ENCODE measurements around the gene UNC50. TPM values are rescaled to one million over a fixed set of nuclear protein-coding genes. Genes with fewer than 3 reads are reported as not detected.
A peak's percentile ranks its signal among the peaks of the same experiment; 100 is the strongest.

UNC50 gene
- total RNA-seq, 1 experiment from 2014 or later: 36.4 TPM

DNA sequence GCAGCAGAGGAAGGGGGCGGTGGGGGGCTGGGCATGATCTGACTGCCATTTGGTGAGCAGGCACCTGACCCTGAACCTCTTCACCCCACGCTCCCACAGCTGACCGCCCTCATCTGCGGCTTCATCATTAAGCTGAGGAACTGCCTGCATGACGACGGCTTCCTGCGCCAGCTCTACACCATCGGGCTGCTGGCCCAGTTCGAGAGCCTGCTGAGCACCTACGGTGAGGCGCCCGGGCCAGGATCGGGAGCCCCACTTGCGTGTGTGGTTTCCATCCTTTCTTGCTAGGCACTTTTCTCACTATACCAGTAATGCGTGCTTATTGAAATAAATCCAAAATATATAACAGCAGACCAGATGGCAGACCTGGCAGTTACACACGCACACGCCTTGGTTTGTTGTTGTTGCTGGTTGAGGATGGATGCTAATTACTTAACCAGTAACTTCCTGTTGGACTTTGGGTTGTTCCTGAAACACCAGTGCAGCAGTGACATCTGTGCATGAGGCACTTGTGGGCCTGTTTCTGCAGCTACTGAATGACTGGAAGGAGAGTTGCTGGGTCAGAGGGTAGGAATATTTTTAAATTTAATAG, 43.8 kb upstream of the UNC50 start:
- no peaks in the 10 kb centered on the region for H3K79me2 ChIP-seq (ENCODE audit: low read length)
- no peak overlapping the region for H3K27ac ChIP-seq (ENCODE audit: low read length)
- peaks cover 4% of the 10 kb centered on the region; the same call in 1 of the 2 replicates for H4K20me1 ChIP-seq (ENCODE audit: insufficient read depth, low read depth, low read length)
- no peaks in the 10 kb centered on the region for H3K9me2 ChIP-seq (replicated peaks; ENCODE audit: insufficient read depth, low read length)
- no peaks in the 10 kb centered on the region for H3K9me3 ChIP-seq (ENCODE audit: low read length)
- no peak overlapping the region for H2AFZ ChIP-seq (ENCODE audit: low read length)
- H3K4me2 ChIP-seq (ENCODE audit: low read depth, low read length, poor library complexity, severe bottlenecking): no peak overlapping the region
- no peaks in the 10 kb centered on the region for H3K36me3 ChIP-seq (ENCODE audit: insufficient read depth, low read length)
- no peak overlapping the region for H3K4me3 ChIP-seq (ENCODE audit: low read length)
- no peak for DNase-seq
- no peaks in the 10 kb centered on the region for H3K4me1 ChIP-seq (ENCODE audit: low read length)
- H3K27me3 ChIP-seq (ENCODE audit: low read length): no peaks in the 10 kb centered on the region
- H3K9ac ChIP-seq (ENCODE audit: low read length): no peak overlapping the region

DNA sequence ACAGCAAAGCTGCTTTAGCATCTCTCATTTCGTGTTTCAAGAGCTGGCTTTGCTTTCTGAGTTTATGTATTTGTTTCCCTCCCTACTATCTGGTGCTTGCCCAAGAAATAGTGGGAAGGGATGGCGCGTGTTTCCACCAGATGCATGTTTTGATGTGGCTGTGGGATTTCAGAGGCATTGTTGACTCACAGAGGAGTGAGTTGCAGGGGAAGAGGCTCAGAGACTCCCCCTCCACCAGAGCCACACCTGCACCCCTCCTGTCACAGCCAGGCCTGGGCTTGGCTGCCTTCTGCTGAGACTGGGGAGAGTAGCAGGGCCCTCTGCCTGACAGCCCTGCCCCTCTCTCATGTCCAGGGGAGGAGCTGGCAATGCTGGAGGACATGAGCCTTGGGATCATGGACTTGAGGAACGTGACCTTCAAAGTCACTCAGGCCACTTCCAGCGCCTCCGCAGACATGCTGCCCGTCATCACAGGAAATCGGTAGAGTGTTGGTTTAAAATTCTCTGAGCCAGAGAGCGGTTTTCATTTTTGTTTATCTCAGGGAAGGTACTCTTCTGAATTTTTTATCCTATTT, 43.0 kb upstream of the UNC50 start:
- H3K4me3 ChIP-seq (ENCODE audit: low read length): no peak overlapping the region
- H3K79me2 ChIP-seq (ENCODE audit: low read length): no peaks in the 10 kb centered on the region
- no peak overlapping the region for H2AFZ ChIP-seq (ENCODE audit: low read length)
- no peak overlapping the region for H3K27ac ChIP-seq (ENCODE audit: low read length)
- no peak for DNase-seq
- no peak overlapping the region for H3K9ac ChIP-seq (ENCODE audit: low read length)
- H3K27me3 ChIP-seq (ENCODE audit: low read length): no peaks in the 10 kb centered on the region
- H4K20me1 ChIP-seq (ENCODE audit: insufficient read depth, low read depth, low read length): peaks cover 4% of the 10 kb centered on the region; the same call in 1 of the 2 replicates
- no peaks in the 10 kb centered on the region for H3K36me3 ChIP-seq (ENCODE audit: insufficient read depth, low read length)
- H3K4me2 ChIP-seq (ENCODE audit: low read depth, low read length, poor library complexity, severe bottlenecking): no peak overlapping the region
- no peaks in the 10 kb centered on the region for H3K9me2 ChIP-seq (replicated peaks; ENCODE audit: insufficient read depth, low read length)
- H3K9me3 ChIP-seq (ENCODE audit: low read length): no peaks in the 10 kb centered on the region
- H3K4me1 ChIP-seq (ENCODE audit: low read length): no peaks in the 10 kb centered on the region

DNA sequence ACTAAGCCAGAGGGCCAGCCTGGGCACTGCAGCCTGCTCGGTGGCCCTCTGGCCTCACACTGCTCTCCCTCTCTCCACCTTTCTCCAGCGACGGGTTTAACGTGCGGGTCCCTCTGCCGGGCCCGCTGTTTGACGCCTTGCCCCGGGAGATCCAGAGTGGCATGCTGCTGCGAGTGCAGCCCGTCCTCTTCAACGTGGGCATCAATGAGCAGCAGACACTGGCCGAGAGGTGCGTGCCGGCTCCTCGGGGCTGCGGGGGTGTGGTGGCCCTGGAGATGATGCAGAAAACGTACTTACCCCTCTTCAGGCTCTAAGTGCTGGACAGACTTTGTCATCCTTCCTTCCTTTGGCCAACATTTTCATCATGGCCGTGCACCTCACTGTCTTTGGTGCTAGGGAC, 42.4 kb upstream of the UNC50 start:
- Histone ChIP-seq H3K9me3 (ENCODE audit: low read length) (no peaks in the 10 kb centered on the region), H3K4me2 (ENCODE audit: low read depth, low read length, poor library complexity, severe bottlenecking) (no peak overlapping the region), H3K4me1 (ENCODE audit: low read length) (no peaks in the 10 kb centered on the region), H3K4me3 (ENCODE audit: low read length) (no peak overlapping the region), H4K20me1 (ENCODE audit: insufficient read depth, low read depth, low read length) (peaks cover 4% of the 10 kb centered on the region; the same call in 1 of the 2 replicates), H3K36me3 (ENCODE audit: insufficient read depth, low read length) (no peaks in the 10 kb centered on the region), H3K79me2 (ENCODE audit: low read length) (no peaks in the 10 kb centered on the region), H3K27ac (ENCODE audit: low read length) (no peak overlapping the region), H3K9ac (ENCODE audit: low read length) (no peak overlapping the region), H3K27me3 (ENCODE audit: low read length) (no peaks in the 10 kb centered on the region), H2AFZ (ENCODE audit: low read length) (no peak overlapping the region), H3K9me2 (replicated peaks; ENCODE audit: insufficient read depth, low read length) (no peaks in the 10 kb centered on the region)
- DNase-seq: no peak

DNA sequence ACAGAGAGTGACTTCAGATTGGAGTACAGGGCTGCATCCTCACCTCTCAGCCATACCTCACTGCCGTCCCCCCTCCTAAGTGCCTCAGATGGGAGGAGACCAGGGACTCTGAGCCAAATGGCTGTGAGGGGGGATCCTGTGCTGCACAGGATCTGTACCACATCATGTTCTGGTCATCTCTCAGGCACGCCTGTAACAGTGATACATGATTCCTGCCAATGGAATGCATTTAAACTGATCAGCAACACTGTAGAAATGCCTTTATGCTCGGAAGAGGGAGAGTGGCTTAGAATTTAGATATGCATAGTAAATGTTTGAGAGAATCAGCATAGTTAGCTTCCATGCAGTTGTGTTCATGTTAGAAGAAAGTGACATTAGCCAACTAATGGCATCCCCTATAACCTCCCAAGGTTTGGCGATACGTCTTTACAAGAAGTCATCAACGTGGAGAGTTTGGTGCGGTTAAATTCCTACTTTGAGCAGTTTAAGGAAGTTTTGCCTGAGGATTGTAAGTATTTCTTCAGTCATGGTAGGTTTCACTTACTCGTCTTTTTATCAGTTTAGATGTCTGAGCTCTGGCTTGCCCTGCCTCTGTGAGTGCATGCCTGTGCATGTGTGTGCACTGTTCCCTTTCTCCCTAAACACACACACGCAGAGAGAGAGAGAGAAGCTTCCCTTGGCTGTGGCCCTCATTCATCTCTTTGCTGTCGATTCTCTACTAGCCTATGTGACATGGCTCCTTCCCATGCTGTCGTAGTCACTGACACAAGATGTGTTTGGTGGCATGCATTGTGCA, 40.0 kb upstream of the UNC50 start:
- H2AFZ ChIP-seq (ENCODE audit: low read length): no peak overlapping the region
- no peak overlapping the region for H3K4me2 ChIP-seq (ENCODE audit: low read depth, low read length, poor library complexity, severe bottlenecking)
- H3K79me2 ChIP-seq (ENCODE audit: low read length): no peaks in the 10 kb centered on the region
- peaks cover 4% of the 10 kb centered on the region; the same call in 1 of the 2 replicates for H4K20me1 ChIP-seq (ENCODE audit: insufficient read depth, low read depth, low read length)
- no peak overlapping the region for H3K9ac ChIP-seq (ENCODE audit: low read length)
- H3K27ac ChIP-seq (ENCODE audit: low read length): no peak overlapping the region
- H3K27me3 ChIP-seq (ENCODE audit: low read length): no peaks in the 10 kb centered on the region
- no peaks in the 10 kb centered on the region for H3K9me2 ChIP-seq (replicated peaks; ENCODE audit: insufficient read depth, low read length)
- H3K36me3 ChIP-seq (ENCODE audit: insufficient read depth, low read length): no peaks in the 10 kb centered on the region
- H3K4me3 ChIP-seq (ENCODE audit: low read length): no peak overlapping the region
- no peaks in the 10 kb centered on the region for H3K9me3 ChIP-seq (ENCODE audit: low read length)
- no peaks in the 10 kb centered on the region for H3K4me1 ChIP-seq (ENCODE audit: low read length)
- DNase-seq: no peak

DNA sequence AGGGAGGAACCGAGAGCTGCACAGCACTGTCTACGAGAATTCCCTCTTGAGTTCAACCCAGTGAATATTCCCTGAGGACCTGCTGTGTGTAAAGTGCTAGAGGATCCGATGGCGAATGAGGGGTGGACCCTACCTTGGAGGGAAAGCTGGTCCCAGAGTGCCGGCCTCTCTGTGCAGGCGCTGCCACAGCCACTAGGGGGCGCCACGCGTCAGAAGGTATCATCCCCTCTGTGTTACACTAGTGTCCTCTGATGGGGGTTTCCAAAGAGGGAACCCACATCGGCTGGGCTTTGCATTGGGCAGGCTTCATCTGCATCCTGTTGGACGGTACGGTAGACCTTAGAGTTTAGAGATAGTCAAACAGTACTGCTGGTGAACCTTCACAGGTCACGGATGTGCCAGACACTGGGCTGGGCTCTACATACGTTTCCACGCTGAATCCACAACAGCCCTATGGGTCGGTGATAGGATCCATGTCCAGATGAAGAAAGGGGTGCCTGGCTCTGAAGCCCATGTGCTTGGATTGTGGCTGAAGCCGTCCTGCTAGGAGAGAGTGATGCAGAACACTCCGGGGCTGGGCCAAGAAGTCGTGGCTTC, 39.1 kb upstream of the UNC50 start:
- Histone ChIP-seq H3K36me3 (ENCODE audit: insufficient read depth, low read length) (no peaks in the 10 kb centered on the region), H3K4me1 (ENCODE audit: low read length) (no peaks in the 10 kb centered on the region), H3K79me2 (ENCODE audit: low read length) (no peaks in the 10 kb centered on the region), H3K27me3 (ENCODE audit: low read length) (no peaks in the 10 kb centered on the region), H3K9me2 (replicated peaks; ENCODE audit: insufficient read depth, low read length) (no peaks in the 10 kb centered on the region), H3K9ac (ENCODE audit: low read length) (no peak overlapping the region), H2AFZ (ENCODE audit: low read length) (no peak overlapping the region), H4K20me1 (ENCODE audit: insufficient read depth, low read depth, low read length) (peaks cover 4% of the 10 kb centered on the region; the same call in 1 of the 2 replicates), H3K27ac (ENCODE audit: low read length) (no peak overlapping the region), H3K4me3 (ENCODE audit: low read length) (no peak overlapping the region), H3K4me2 (ENCODE audit: low read depth, low read length, poor library complexity, severe bottlenecking) (no peak overlapping the region), H3K9me3 (ENCODE audit: low read length) (no peaks in the 10 kb centered on the region)
- peak; percentile 86 for DNase-seq

DNA sequence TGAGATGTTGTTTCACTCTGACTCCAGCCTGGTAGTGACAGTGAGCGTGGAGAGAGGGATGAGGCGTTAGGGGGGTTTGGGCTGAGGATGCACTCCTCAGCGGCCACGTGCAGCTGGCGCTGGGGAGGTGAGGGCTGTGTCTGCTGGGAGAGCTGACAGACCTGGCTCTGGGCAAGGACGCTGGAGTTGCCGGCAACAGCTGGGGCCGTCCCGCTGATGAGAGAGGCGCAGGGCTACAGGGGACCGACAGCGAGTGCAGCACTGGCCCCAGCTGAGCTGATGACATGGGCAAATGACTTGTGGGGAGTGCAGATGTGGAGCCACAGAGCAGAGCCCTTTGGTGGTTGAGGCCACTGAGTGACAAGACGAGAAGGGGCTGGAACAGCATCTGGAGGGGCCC, 38.5 kb upstream of the UNC50 start:
- Histone ChIP-seq H3K9me2 (replicated peaks; ENCODE audit: insufficient read depth, low read length) (no peaks in the 10 kb centered on the region), H3K9ac (ENCODE audit: low read length) (no peak overlapping the region), H3K4me1 (ENCODE audit: low read length) (no peaks in the 10 kb centered on the region), H3K27ac (ENCODE audit: low read length) (no peak overlapping the region), H3K4me3 (ENCODE audit: low read length) (no peak overlapping the region), H3K4me2 (ENCODE audit: low read depth, low read length, poor library complexity, severe bottlenecking) (no peak overlapping the region), H2AFZ (ENCODE audit: low read length) (no peak overlapping the region), H4K20me1 (ENCODE audit: insufficient read depth, low read depth, low read length) (peaks cover 4% of the 10 kb centered on the region; the same call in 1 of the 2 replicates), H3K36me3 (ENCODE audit: insufficient read depth, low read length) (no peaks in the 10 kb centered on the region), H3K27me3 (ENCODE audit: low read length) (no peaks in the 10 kb centered on the region), H3K9me3 (ENCODE audit: low read length) (no peaks in the 10 kb centered on the region), H3K79me2 (ENCODE audit: low read length) (no peaks in the 10 kb centered on the region)
- DNase-seq: no peak

DNA sequence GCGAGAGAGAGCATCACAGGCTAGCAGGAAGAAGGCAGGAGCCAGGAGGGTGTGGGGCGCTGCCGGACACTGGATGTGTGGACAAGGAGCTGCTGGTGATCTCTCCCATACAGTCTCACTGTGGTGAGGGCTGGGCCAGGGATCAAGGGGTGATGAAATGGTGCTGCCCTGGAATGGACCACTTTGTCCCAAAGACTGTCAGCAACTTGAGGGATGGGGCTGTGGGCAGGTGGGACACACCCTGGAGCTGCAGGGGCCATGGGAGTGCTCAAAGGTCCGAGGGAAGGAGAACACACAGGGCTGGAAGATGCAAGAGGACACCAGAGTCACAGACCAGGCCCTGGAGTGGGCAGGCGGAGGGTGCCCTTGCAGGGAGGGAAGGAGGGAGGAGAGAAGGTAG, 38.0 kb upstream of the UNC50 start:
- Histone ChIP-seq H3K4me2 (ENCODE audit: low read depth, low read length, poor library complexity, severe bottlenecking) (no peak overlapping the region), H4K20me1 (ENCODE audit: insufficient read depth, low read depth, low read length) (peaks cover 4% of the 10 kb centered on the region; the same call in 1 of the 2 replicates), H3K27me3 (ENCODE audit: low read length) (no peaks in the 10 kb centered on the region), H3K36me3 (ENCODE audit: insufficient read depth, low read length) (no peaks in the 10 kb centered on the region), H3K79me2 (ENCODE audit: low read length) (no peaks in the 10 kb centered on the region), H3K9me2 (replicated peaks; ENCODE audit: insufficient read depth, low read length) (no peaks in the 10 kb centered on the region), H3K27ac (ENCODE audit: low read length) (no peak overlapping the region), H3K4me1 (ENCODE audit: low read length) (no peaks in the 10 kb centered on the region), H3K9me3 (ENCODE audit: low read length) (no peaks in the 10 kb centered on the region), H3K9ac (ENCODE audit: low read length) (no peak overlapping the region), H2AFZ (ENCODE audit: low read length) (no peak overlapping the region), H3K4me3 (ENCODE audit: low read length) (no peak overlapping the region)
- no peak for DNase-seq

DNA sequence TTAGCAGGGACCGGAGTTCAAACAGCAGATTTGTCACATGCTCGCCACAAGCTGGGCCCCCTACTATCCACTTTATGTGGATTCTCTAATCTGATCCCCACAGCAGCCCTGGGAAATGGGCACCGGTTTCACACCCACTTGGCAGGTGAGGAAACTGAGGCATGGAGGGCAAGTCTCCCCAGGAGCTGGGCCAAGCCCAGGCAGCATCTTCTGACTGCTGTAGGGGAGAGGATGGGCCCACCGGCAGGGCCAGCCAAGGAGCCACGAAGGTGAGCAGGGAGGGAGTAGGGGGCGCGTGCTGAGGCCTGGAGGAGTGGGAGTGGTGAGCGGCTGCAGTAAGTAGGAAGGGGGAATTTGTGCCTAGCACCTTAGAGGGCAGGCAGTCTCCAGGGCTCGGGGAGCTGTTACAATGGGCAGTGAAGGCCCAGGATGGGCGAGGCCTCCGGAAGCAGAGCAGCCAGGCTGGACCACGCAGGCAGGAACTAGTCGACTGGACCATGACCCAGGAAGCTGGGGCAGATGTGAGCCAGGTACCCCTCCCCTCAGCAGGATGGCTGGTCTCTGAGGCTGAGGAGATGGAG, 37.2 kb upstream of the UNC50 start:
- Histone ChIP-seq H3K79me2 (ENCODE audit: low read length) (no peaks in the 10 kb centered on the region), H3K9ac (ENCODE audit: low read length) (no peak overlapping the region), H4K20me1 (ENCODE audit: insufficient read depth, low read depth, low read length) (peaks cover 4% of the 10 kb centered on the region; the same call in 1 of the 2 replicates), H3K9me2 (replicated peaks; ENCODE audit: insufficient read depth, low read length) (no peaks in the 10 kb centered on the region), H2AFZ (ENCODE audit: low read length) (no peak overlapping the region), H3K27ac (ENCODE audit: low read length) (no peak overlapping the region), H3K36me3 (ENCODE audit: insufficient read depth, low read length) (no peaks in the 10 kb centered on the region), H3K9me3 (ENCODE audit: low read length) (no peaks in the 10 kb centered on the region), H3K4me3 (ENCODE audit: low read length) (no peak overlapping the region), H3K4me2 (ENCODE audit: low read depth, low read length, poor library complexity, severe bottlenecking) (no peak overlapping the region), H3K4me1 (ENCODE audit: low read length) (no peaks in the 10 kb centered on the region), H3K27me3 (ENCODE audit: low read length) (no peaks in the 10 kb centered on the region)
- DNase-seq: no peak

Measured in Karpas-422 (cell line).